ENCODE results near the gene FGL2. TPM values are rescaled to one million over a fixed set of nuclear protein-coding genes. Genes with fewer than 3 reads are reported as not detected.

Gene FGL2
- polyA plus RNA-seq, 3 donors, result 238 to 775 (median 774) TPM

DNA sequence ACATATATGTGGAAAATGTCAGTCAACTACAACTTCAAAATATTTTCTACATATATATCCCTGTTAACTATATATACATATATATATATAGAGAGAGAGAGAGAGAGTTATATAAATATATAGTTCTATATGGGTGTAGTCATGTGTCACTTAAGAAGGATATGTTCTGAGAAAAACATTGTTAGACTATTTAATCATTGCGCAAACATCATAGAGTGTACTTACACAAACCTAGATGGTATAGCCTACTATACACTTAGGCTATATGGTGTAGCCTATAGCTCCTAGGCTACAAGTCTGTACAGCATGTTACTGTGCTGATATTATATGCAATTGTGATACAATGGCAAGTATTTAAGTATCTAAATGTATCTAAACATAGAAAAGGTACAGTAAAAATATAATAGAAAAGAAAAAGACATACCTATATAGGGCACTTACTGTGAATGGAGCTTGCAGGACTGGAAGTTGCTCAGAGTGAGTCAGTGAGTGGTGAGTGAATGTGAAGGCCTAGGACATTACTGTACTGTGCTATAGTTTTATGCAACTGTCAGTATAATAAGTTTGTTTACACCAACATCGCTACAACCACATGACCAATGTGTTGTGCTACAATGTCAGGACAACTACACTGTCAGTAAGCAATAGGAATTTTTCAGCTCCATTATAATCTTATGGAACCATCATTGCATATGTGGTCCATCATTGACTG is 18.0 kb upstream of the FGL2 start:
- H3K4me1 Mint-ChIP-seq, result peaks cover 17% of the 10 kb centered on the region
- no peak overlapping the region for H3K27ac ChIP-seq (ENCODE audit: low read depth in 1 of 2, low read length in 2 of 2)
- peaks cover 6 to 13% of the 10 kb centered on the region in 2 donors for H3K36me3 Mint-ChIP-seq
- no CpG with 5 or more reads among the region's 2 CpGs for WGBS (ENCODE audit: insufficient coverage)
- no peak for DNase-seq
- H4K20me1 ChIP-seq (ENCODE audit: insufficient read depth, low read length), result no peaks in the 10 kb centered on the region
- H3K4me2 ChIP-seq (replicated peaks; ENCODE audit: extremely low read depth, low read length, poor library complexity, severe bottlenecking), result no peak overlapping the region
- H3K4me3 Mint-ChIP-seq, result no peak overlapping the region
- intact Hi-C loops (cut with micrococcal nuclease), result no loop called here
- H3K27me3 ChIP-seq (ENCODE audit: control insufficient read depth in 2 of 2, insufficient read depth in 2 of 2, low read length in 2 of 2), result no peaks in the 10 kb centered on the region
- peaks cover 7 to 16% (median 8%) of the 10 kb centered on the region in 7 donors for H3K9me3 Mint-ChIP-seq
- no peak overlapping the region for H3K9ac ChIP-seq (ENCODE audit: insufficient read depth, low read length, poor library complexity, severe bottlenecking)
- TF ChIP-seq, protein P1, sequence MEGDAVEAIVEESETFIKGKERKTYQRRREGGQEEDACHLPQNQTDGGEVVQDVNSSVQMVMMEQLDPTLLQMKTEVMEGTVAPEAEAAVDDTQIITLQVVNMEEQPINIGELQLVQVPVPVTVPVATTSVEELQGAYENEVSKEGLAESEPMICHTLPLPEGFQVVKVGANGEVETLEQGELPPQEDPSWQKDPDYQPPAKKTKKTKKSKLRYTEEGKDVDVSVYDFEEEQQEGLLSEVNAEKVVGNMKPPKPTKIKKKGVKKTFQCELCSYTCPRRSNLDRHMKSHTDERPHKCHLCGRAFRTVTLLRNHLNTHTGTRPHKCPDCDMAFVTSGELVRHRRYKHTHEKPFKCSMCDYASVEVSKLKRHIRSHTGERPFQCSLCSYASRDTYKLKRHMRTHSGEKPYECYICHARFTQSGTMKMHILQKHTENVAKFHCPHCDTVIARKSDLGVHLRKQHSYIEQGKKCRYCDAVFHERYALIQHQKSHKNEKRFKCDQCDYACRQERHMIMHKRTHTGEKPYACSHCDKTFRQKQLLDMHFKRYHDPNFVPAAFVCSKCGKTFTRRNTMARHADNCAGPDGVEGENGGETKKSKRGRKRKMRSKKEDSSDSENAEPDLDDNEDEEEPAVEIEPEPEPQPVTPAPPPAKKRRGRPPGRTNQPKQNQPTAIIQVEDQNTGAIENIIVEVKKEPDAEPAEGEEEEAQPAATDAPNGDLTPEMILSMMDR (IDR thresholded peaks at IDR 0.05), result no peak
- H3K79me2 ChIP-seq (ENCODE audit: insufficient read depth, low read length), result no peaks in the 10 kb centered on the region
- no peak overlapping the region for H3K27ac Mint-ChIP-seq
- H3K9me3 ChIP-seq (replicated peaks in 1 of 2; ENCODE audit: control insufficient read depth in 1 of 2, insufficient read depth in 1 of 2, low read length in 2 of 2), result peaks cover 7 to 12% of the 10 kb centered on the region in 2 donors
- H3K4me3 ChIP-seq (replicated peaks in 1 of 3; ENCODE audit: low read depth in 2 of 3, low read length in 3 of 3), result no peak overlapping the region
- peaks cover 15 to 16% of the 10 kb centered on the region in 2 donors for H3K4me1 ChIP-seq (ENCODE audit: control insufficient read depth in 1 of 2, insufficient read depth in 2 of 2, low read length in 2 of 2)
- H3K36me3 ChIP-seq (replicated peaks in 1 of 2; ENCODE audit: control insufficient read depth in 1 of 2, insufficient read depth in 2 of 2, low read length in 2 of 2), result no peaks in the 10 kb centered on the region
- H2AFZ ChIP-seq (ENCODE audit: insufficient read depth, low read depth, low read length, poor library complexity, severe bottlenecking), result no peak overlapping the region
- H3K27me3 Mint-ChIP-seq (ENCODE audit: low read depth in 3 of 3), result peaks cover 0 to 2% (median 0%) of the 10 kb centered on the region in 3 donors

DNA sequence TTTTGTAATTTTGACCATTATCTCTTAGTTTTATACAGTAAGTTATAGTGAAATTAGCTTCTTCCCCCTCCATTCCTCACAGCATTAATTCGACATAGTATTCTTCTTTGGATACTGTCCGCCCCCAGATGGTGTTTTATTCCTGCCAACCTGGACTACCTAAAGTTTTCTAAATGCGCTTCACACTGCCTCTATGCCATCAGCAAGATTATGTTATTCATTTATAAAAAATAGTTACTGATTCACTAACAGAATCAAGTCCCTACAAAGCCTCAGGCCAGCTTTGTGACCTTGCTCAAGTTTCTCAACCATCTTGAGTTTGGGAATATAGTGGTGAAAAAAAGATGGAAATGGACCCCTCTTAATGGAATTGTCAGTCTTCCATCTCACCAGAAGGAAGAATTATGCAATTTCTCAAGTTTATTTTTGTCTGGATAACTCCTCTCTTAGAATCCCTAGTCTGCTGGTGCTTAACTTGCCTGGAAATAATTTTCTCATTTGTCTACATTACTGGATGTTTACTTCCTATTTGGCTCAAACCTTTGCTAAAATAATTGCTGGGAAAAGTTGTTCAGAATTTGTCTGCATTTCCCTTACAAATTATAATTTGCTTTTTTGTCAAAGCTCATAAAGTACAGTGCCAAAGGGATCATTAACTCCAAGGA is 16.7 kb upstream of the FGL2 start:
- TF ChIP-seq, protein P1 (IDR thresholded peaks at IDR 0.05), result no peak

More for the DNA sequence above, 16.7 kb upstream of the FGL2 start:
- no peak for DNase-seq
- no CpG with 5 or more reads among the region's 3 CpGs for WGBS (ENCODE audit: insufficient coverage)
- Mint-ChIP-seq H3K27me3 (ENCODE audit: low read depth in 3 of 3) (peaks cover 0 to 2% (median 0%) of the 10 kb centered on the region in 3 donors), H3K36me3 (peaks cover 6 to 13% of the 10 kb centered on the region in 2 donors), H3K4me1 (peaks cover 4% of the 10 kb centered on the region), H3K27ac (no peak overlapping the region), H3K4me3 (no peak overlapping the region), H3K9me3 (peaks cover 7 to 16% (median 8%) of the 10 kb centered on the region in 7 donors)
- H3K9ac ChIP-seq (ENCODE audit: insufficient read depth, low read length, poor library complexity, severe bottlenecking), result no peak overlapping the region
- H3K4me3 ChIP-seq (replicated peaks in 1 of 3; ENCODE audit: low read depth in 2 of 3, low read length in 3 of 3), result no peak overlapping the region
- H4K20me1 ChIP-seq (ENCODE audit: insufficient read depth, low read length), result no peaks in the 10 kb centered on the region
- no peaks in the 10 kb centered on the region for H3K27me3 ChIP-seq (ENCODE audit: control insufficient read depth in 2 of 2, insufficient read depth in 2 of 2, low read length in 2 of 2)
- peaks cover 7 to 12% of the 10 kb centered on the region in 2 donors for H3K9me3 ChIP-seq (replicated peaks in 1 of 2; ENCODE audit: control insufficient read depth in 1 of 2, insufficient read depth in 1 of 2, low read length in 2 of 2)
- no peaks in the 10 kb centered on the region for H3K79me2 ChIP-seq (ENCODE audit: insufficient read depth, low read length)
- no peak overlapping the region for H2AFZ ChIP-seq (ENCODE audit: insufficient read depth, low read depth, low read length, poor library complexity, severe bottlenecking)
- H3K4me1 ChIP-seq (ENCODE audit: control insufficient read depth in 1 of 2, insufficient read depth in 2 of 2, low read length in 2 of 2), result peaks cover 2 to 3% of the 10 kb centered on the region in 2 donors
- H3K4me2 ChIP-seq (replicated peaks; ENCODE audit: extremely low read depth, low read length, poor library complexity, severe bottlenecking), result no peak overlapping the region
- H3K27ac ChIP-seq (ENCODE audit: low read depth in 1 of 2, low read length in 2 of 2), result no peak overlapping the region
- intact Hi-C loops (cut with micrococcal nuclease), result no loop called here
- H3K36me3 ChIP-seq (replicated peaks in 1 of 2; ENCODE audit: control insufficient read depth in 1 of 2, insufficient read depth in 2 of 2, low read length in 2 of 2), result no peaks in the 10 kb centered on the region

Data from CD14-positive monocyte (primary cell).